B cell (primary cell): ENCODE measurements around the gene NLGN1. TPM values are rescaled to one million over a fixed set of nuclear protein-coding genes. Genes with fewer than 3 reads are reported as not detected.

Source experiments
- ATAC-seq: fragments of 200-7000 bp; cut with Tn5 transposase; one replicate; pipeline ENCODE4 v1.10.0; 2021; ENCODE audit warnings: low read depth, mild to moderate bottlenecking, moderate number of reproducible peaks, moderate library complexity
- CTCF ChIA-PET: fragments of 350-600 bp; sonication (Branson Sonifier 250); formaldehyde crosslinking; loops from one replicate; lab custom pipeline; 2021; ENCODE audit warnings: antibody characterized with exemption, inconsistent platforms; lab: Charles Lee
- POLR2A ChIA-PET: fragments of 350-600 bp; sonication (Branson Sonifier 250); formaldehyde crosslinking; loops from one replicate; lab custom pipeline; 2021; ENCODE audit warnings: antibody characterized with exemption; lab: Charles Lee
- DNase-seq: peaks from one replicate; pipeline ENCODE4 v3.0.0; 2013
- H2AFZ ChIP-seq: 2 replicates; pipeline ENCODE4 v1.6.1; 2012; ENCODE audit warnings: mild to moderate bottlenecking, low read depth, low read length; ENCODE audit not compliant: insufficient read depth, poor library complexity, severe bottlenecking
- H3K27ac ChIP-seq, 2 donors: 1 replicate in 1 of 2; 2 replicates in 1 of 2; pipeline ENCODE4 v1.5.1; 2012 to 2013; ENCODE audit warnings: low read length in 2 of 2, mild to moderate bottlenecking in 2 of 2, moderate library complexity in 1 of 2
- H3K27me3 ChIP-seq, 4 experiments: fragments of 200-600 bp in 1 of 4; sonication (generic) in 1 of 4; replicated peaks in 1 of 4; 1 replicate in 2 of 4; 2 replicates in 2 of 4; pipeline versions ENCODE4 v1.6.1 to v1.7.0; 2013 to 2016; ENCODE audit warnings: low read length in 3 of 4, mild to moderate bottlenecking in 2 of 4, mixed read lengths in 1 of 4, moderate library complexity in 1 of 4; ENCODE audit not compliant: insufficient read depth in 4 of 4, control insufficient read depth in 3 of 4; ENCODE audit errors: control extremely low read depth in 1 of 4
- H3K36me3 ChIP-seq, 2 experiments: replicated peaks in 1 of 2; 1 replicate in 1 of 2; 2 replicates in 1 of 2; pipeline versions ENCODE4 v1.6.1 to v1.7.1; 2013; ENCODE audit warnings: low read length in 1 of 2; ENCODE audit not compliant: insufficient read depth in 2 of 2, control insufficient read depth in 1 of 2; ENCODE audit errors: control extremely low read depth in 1 of 2, extremely low read depth in 1 of 2
- H3K4me1 ChIP-seq, 2 donors: fragments of 200-600 bp in 1 of 2; sonication (generic) in 1 of 2; 1 replicate in 1 of 2; 2 replicates in 1 of 2; pipeline versions ENCODE4 v1.5.1 to v1.6.1; 2013 to 2017; ENCODE audit warnings: low read length in 2 of 2; ENCODE audit not compliant: control insufficient read depth in 2 of 2, insufficient read depth in 2 of 2
- H3K4me2 ChIP-seq: replicated peaks from 2 replicates; pipeline ENCODE3; 2012; ENCODE audit warnings: mild to moderate bottlenecking, low read depth, low read length; ENCODE audit not compliant: poor library complexity, severe bottlenecking
- H3K4me3 ChIP-seq, 5 experiments: fragments of 200-600 bp in 1 of 5; sonication (generic) in 1 of 5; 1 replicate in 3 of 5; 2 replicates in 2 of 5; pipeline versions ENCODE4 v1.5.1 to v1.7.0; 2011 to 2016; ENCODE audit warnings: low read length in 4 of 5, mild to moderate bottlenecking in 4 of 5, low read depth in 2 of 5, control low read depth in 1 of 5, moderate library complexity in 1 of 5; ENCODE audit not compliant: insufficient read depth in 1 of 5; ENCODE audit errors: control extremely low read depth in 1 of 5, extremely low read depth in 1 of 5
- H3K79me2 ChIP-seq: fragments of 200-600 bp; sonication (generic); one replicate; pipeline ENCODE4 v1.6.0; 2016; ENCODE audit warnings: low read length; ENCODE audit not compliant: control insufficient read depth, insufficient read depth
- H3K9ac ChIP-seq: fragments of 200-600 bp; sonication (generic); 2 replicates; pipeline ENCODE4 v1.6.1; 2017; ENCODE audit warnings: mild to moderate bottlenecking, low read length, moderate library complexity
- H3K9me3 ChIP-seq, 3 donors: one replicate each; pipeline versions ENCODE4 v1.6.1 to v1.7.1; 2013; ENCODE audit warnings: low read length in 2 of 3; ENCODE audit not compliant: control insufficient read depth in 2 of 3, insufficient read depth in 1 of 3; ENCODE audit errors: control extremely low read depth in 1 of 3
- H4K20me1 ChIP-seq: 2 replicates; pipeline ENCODE4 v1.6.0; 2012; ENCODE audit warnings: mild to moderate bottlenecking, low read length; ENCODE audit not compliant: insufficient read depth, control insufficient read depth, poor library complexity, severe bottlenecking
- H3K27ac Mint-ChIP-seq: one replicate; pipeline ENCODE4 v1.8.0; 2021; ENCODE audit warnings: mixed read lengths
- H3K27me3 Mint-ChIP-seq: one replicate; pipeline ENCODE4 v1.8.0; 2021; ENCODE audit warnings: mixed read lengths
- H3K4me1 Mint-ChIP-seq: one replicate; pipeline ENCODE4 v1.8.0; 2021; ENCODE audit warnings: mixed read lengths
- H3K4me3 Mint-ChIP-seq: one replicate; pipeline ENCODE4 v1.8.0; 2021; ENCODE audit warnings: mixed read lengths
- H3K9me3 Mint-ChIP-seq: one replicate; pipeline ENCODE4 v1.8.0; 2022; ENCODE audit warnings: mixed read lengths; ENCODE audit not compliant: insufficient read depth
- CTCF ChIP-seq: fragments of 200-600 bp; IDR thresholded peaks from one replicate; pipeline ENCODE4 v1.8.0; 2022; ENCODE audit warnings: antibody characterized with exemption, mild to moderate bottlenecking
- EZH2 ChIP-seq: IDR thresholded peaks from 2 replicates; pipeline ENCODE4 v1.6.1; 2012; ENCODE audit warnings: borderline replicate concordance, low read depth, mild to moderate bottlenecking, moderate library complexity, low read length; ENCODE audit not compliant: insufficient read depth, poor library complexity, severe bottlenecking
- WGBS: methylation state at CpG from one replicate; pipeline ENCODE4 v1.1.5; 2013; ENCODE audit warnings: missing lambda C conversion rate; ENCODE audit not compliant: insufficient coverage; 5-methylcytosine and 5-hydroxymethylcytosine counted together
- intact Hi-C: fragments of 100-400 bp; cut with micrococcal nuclease; formaldehyde crosslinking; loops from one replicate; pipeline ENCODE4 v1.10.0; 2022
- polyA plus RNA-seq: library from polyadenylated mRNA; depleted of rRNA; stranded (reverse); fragments of >200 nt; gene quantifications from 2 replicates; pipeline ENCODE4 v1.2.3, GENCODE V29; 2012
- total RNA-seq, 2 donors: library from RNA; stranded (reverse); fragments of 120-200 nt in 1 of 2; gene quantifications; 1 replicate in 1 of 2; 2 replicates in 1 of 2; pipeline versions ENCODE4 v1.2.3 to v1.2.4, GENCODE V29; 2013 to 2022

NLGN1 gene
- total and polyA plus RNA-seq, 2 donors (not counting 1 experiment from before 2014, with no cell fraction given), result not detected

- Histone ChIP-seq H2AFZ (no peak overlapping the region), H3K36me3 (no peaks in the 10 kb centered on the region), H3K4me2 (no peak overlapping the region), H3K79me2 (no peaks in the 10 kb centered on the region), H3K4me1 (no peaks in the 10 kb centered on the region), H3K4me3 (no peak overlapping the region), H4K20me1 (no peaks in the 10 kb centered on the region), H3K27ac (no peak overlapping the region), H3K9ac (no peak overlapping the region), H3K9me3 (no peaks in the 10 kb centered on the region), H3K27me3 (no peaks in the 10 kb centered on the region)
- POLR2A ChIA-PET, result no interaction called here
- Mint-ChIP-seq H3K4me3 (no peak overlapping the region), H3K9me3 (no peaks in the 10 kb centered on the region), H3K27ac (no peak overlapping the region), H3K27me3 (no peaks in the 10 kb centered on the region), H3K4me1 (no peaks in the 10 kb centered on the region)
- CTCF ChIA-PET, result no interaction called here
- no peak for DNase-seq
- ATAC-seq, result no peak
- TF ChIP-seq CTCF (no peak), EZH2 (no peak)
- intact Hi-C loops, result no loop called here
- WGBS, result no CpG with 5 or more reads among the region's 2 CpGs
Observed at GRCh38 chr3:173938616-173939015, 541.1 kb downstream of the NLGN1 start.

DNA sequence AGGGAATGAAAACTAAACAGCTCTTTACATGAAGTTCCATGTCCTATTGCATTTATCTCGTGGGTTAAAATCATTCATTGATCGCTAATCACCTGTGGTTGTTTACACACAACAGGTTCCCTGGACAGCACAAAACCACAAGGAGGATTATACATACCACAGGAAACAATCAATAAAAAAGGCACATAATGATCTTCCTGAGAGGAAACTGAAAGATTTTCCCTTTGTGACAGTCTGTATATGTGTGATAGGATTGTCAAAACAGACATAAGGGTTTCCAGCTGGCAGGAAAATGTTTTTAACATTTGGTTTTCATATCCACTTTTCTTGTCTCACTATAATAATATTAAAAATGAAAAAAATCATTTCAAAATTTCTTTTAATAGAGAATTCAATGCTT lies 541.8 kb downstream of the NLGN1 start:
- H3K4me3 ChIP-seq, result no peak overlapping the region
- Mint-ChIP-seq H3K9me3 (no peaks in the 10 kb centered on the region), H3K27ac (no peak overlapping the region), H3K4me1 (no peaks in the 10 kb centered on the region), H3K4me3 (no peak overlapping the region), H3K27me3 (no peaks in the 10 kb centered on the region)
- POLR2A ChIA-PET, result no interaction called here
- H3K36me3 ChIP-seq, result no peaks in the 10 kb centered on the region
- no peaks in the 10 kb centered on the region for H3K27me3 ChIP-seq
- CTCF ChIA-PET, result no interaction called here
- H3K4me2 ChIP-seq, result no peak overlapping the region
- H3K27ac ChIP-seq, result no peak overlapping the region
- H4K20me1 ChIP-seq, result no peaks in the 10 kb centered on the region
- intact Hi-C loops, result no loop called here
- WGBS, result 70% methylated on average over 2 of the region's 2 CpGs
- H2AFZ ChIP-seq, result no peak overlapping the region
- no peaks in the 10 kb centered on the region for H3K79me2 ChIP-seq
- H3K9ac ChIP-seq, result no peak overlapping the region
- no peaks in the 10 kb centered on the region for H3K9me3 ChIP-seq
- no peak for TF ChIP-seq EZH2
- no peak for TF ChIP-seq CTCF
- ATAC-seq (no peak), DNase-seq (no peak)
- H3K4me1 ChIP-seq, result no peaks in the 10 kb centered on the region
